Measurements from ENCODE around the gene TESK1.

The TESK1 gene

GRCh38 chr9:35649431-35650340 lies 44.6 kb downstream of the TESK1 start:
- no peak for DNase-seq

GRCh38 chr9:35650341-35651158 lies 45.5 kb downstream of the TESK1 start, which contains the start of gene SIT1:
Gene SIT1, minus strand, starts transcription at chr9:35650931. Its CDS starts 78 bp downstream, at chr9:35650853.
- no peak for DNase-seq

GRCh38 chr9:35651956-35652828 lies 47.1 kb downstream of the TESK1 start:
- DNase-seq = no peak

- DNase-seq = no peak
These were observed 47.8 kb downstream of the TESK1 start for GRCh38 chr9:35652829-35653209.

GRCh38 chr9:35653611-35654010 lies 48.5 kb downstream of the TESK1 start:
- DNase-seq = no peak

- no peak for DNase-seq
These were observed 51.3 kb downstream of the TESK1 start for GRCh38 chr9:35656348-35656747.

- DNase-seq = no peak
These were observed 51.9 kb downstream of the TESK1 start for GRCh38 chr9:35656831-35657545.

GRCh38 chr9:35657546-35658136 lies 52.6 kb downstream of the TESK1 start, which contains the start of gene RMRP:
Gene RMRP, minus strand, starts transcription at chr9:35658019.
- DNase-seq = peak; percentile 99

- DNase-seq = peak; percentile 89
These were observed 53.3 kb downstream of the TESK1 start, which contains the start of gene CCDC107 for GRCh38 chr9:35658137-35658967. Gene CCDC107, plus strand, starts transcription at chr9:35658292. Its CDS starts 88 bp downstream, at chr9:35658380.

GRCh38 chr9:35658968-35659220 lies 53.8 kb downstream of the TESK1 start:
- DNase-seq = no peak

GRCh38 chr9:35659340-35659739 lies 54.3 kb downstream of the TESK1 start:
- DNase-seq = no peak

Measured in NCI-H446 treated with DMSO at 0.1 percent for 48 hours (cell line).